Uterine smooth muscle cell (primary cell): ENCODE measurements around the gene ZCCHC12. TPM values are rescaled to one million over a fixed set of nuclear protein-coding genes. Genes with fewer than 3 reads are reported as not detected.

Experiments
- total RNA-seq: library from RNA; depleted of rRNA; stranded (reverse); fragments of >200 nt; gene quantifications from 2 replicates; pipeline ENCODE4 v1.2.3, GENCODE V29; 2014

The ZCCHC12 gene
- total RNA-seq: under 0.01 and 0.12 TPM in 2 replicates

DNA sequence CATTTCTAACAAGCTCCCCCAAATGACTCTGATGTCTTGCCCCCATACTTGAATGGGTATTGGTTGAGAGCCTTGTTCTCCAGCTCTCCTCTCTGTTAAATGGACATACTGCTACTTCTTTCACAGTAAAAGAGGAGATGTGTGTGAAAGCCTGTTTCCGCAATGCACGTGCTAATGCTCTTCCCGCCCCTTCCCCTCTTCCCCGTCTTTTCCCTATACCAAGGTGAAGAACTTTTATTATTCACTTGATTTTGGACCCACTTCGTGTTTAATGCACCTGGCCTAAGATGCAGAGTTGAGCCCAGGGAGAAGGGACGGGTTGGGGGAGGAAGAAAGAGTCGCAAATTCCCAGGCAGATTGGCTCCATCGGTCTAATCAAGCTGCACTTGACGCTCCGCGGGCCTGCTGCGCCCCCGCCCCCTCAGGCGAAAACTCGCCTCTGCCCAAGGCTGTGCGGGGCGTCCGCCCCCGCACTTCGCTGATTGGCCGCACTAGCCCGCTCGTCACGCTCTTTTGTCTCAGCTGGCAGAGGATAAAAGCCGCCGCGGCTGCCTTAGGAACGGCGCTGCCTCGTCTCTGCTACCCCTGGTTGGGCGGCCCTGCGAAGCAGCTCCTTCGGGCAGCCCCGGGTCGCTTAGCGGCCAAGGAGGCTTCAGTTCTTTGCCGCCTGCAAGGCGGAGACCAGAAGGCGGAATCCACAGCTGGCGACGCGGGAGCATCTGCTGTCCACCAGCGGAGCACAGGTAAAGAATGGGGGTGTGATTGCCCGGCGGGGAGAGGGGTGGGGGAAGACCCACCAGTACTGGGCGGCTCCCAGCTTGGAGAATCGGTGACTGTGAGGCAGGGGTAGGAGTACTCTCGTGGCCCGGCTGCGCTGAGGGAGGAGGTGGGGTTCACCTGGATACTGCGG lies at the start of gene ZCCHC12:
Gene ZCCHC12, plus strand, starts transcription at position 562 of the 910 bp plus-strand sequence. CDS start 1,421 bp downstream, outside the sequence.

Other genes starting within 250 kb of the ZCCHC12 start
- gene IL13RA1, start 96.2 kb upstream of the ZCCHC12 start, total RNA-seq: 23.9 and 43.2 TPM in 2 replicates
- gene LONRF3, start 150.8 kb downstream of the ZCCHC12 start, total RNA-seq: 0.44 and 1.00 TPM in 2 replicates
- not detected in 2 replicates for gene CT47C1, start 249.2 kb downstream of the ZCCHC12 start, total RNA-seq